Breast epithelium (tissue), 3 donors: ENCODE data around the gene ANKRD36C.
"Not testable (repeated sequence)": the region's sequence is repeated elsewhere in the genome, so short reads cannot be mapped to it uniquely, and the experiment has no call there.

Experiments used
- POLR2A ChIP-seq: fragments of 450-650 bp; IDR thresholded peaks from one replicate; pipeline ENCODE4 v1.6.1; 2016; ENCODE audit warnings: antibody characterized with exemption, mild to moderate bottlenecking, moderate library complexity
- POLR2AphosphoS5 ChIP-seq, 3 donors: sonication (generic); formaldehyde crosslinking; IDR thresholded peaks; one replicate each; pipeline ENCODE4 v1.6.1; 2017; ENCODE audit warnings: antibody characterized with exemption in 3 of 3
- TF ChIP-seq, protein P1 (sequence below), 3 donors: fragments of 450-650 bp; IDR thresholded peaks; one replicate each; pipeline ENCODE4 v1.5.1; 2016 to 2017; ENCODE audit warnings: antibody characterized with exemption in 3 of 3, mild to moderate bottlenecking in 3 of 3, moderate library complexity in 3 of 3

DNA sequence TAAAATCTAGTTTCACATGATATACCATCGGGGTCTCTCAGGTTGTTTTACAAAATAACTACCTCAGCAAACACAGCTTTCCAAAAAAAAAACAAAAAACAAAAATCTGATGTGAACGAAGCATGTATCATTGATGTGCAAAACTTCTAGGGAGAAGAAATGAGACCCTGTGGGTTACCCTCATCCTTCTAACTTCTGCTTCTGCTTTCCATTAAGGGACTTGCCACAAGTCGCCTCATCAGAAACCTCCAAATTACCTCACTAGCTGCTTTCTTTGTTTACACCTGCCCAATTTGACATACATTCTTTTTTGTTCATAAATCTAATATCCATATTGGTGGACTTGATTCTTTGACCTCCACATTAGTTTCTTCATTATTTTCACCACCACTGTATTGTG lies 60.9 kb downstream of the ANKRD36C start:
- TF ChIP-seq POLR2A; POLR2AphosphoS5 (IDR thresholded peaks at IDR 0.05): not testable (repeated sequence)
- TF ChIP-seq, protein P1, sequence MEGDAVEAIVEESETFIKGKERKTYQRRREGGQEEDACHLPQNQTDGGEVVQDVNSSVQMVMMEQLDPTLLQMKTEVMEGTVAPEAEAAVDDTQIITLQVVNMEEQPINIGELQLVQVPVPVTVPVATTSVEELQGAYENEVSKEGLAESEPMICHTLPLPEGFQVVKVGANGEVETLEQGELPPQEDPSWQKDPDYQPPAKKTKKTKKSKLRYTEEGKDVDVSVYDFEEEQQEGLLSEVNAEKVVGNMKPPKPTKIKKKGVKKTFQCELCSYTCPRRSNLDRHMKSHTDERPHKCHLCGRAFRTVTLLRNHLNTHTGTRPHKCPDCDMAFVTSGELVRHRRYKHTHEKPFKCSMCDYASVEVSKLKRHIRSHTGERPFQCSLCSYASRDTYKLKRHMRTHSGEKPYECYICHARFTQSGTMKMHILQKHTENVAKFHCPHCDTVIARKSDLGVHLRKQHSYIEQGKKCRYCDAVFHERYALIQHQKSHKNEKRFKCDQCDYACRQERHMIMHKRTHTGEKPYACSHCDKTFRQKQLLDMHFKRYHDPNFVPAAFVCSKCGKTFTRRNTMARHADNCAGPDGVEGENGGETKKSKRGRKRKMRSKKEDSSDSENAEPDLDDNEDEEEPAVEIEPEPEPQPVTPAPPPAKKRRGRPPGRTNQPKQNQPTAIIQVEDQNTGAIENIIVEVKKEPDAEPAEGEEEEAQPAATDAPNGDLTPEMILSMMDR (IDR thresholded peaks at IDR 0.05) = not testable (repeated sequence)
